Hindlimb muscle (tissue), 1 donor: ENCODE results near the gene PPP1R12B. TPM values are rescaled to one million over a fixed set of nuclear protein-coding genes. Genes with fewer than 3 reads are reported as not detected.
"Not testable (repeated sequence)": the region's sequence is repeated elsewhere in the genome, so short reads cannot be mapped to it uniquely, and the experiment has no call there.

Experiments
- DNase-seq: peaks from one replicate; pipeline ENCODE4 v3.0.0-alpha.2; 2013
- polyA plus RNA-seq: library from polyadenylated mRNA; unstranded; fragments of 120-200 nt; gene quantifications from one replicate; pipeline ENCODE4 v1.2.1, GENCODE V29; 2013; ENCODE audit not compliant: insufficient read length

The PPP1R12B gene
- polyA plus RNA-seq, 1 donor = 75.6 TPM

DNA sequence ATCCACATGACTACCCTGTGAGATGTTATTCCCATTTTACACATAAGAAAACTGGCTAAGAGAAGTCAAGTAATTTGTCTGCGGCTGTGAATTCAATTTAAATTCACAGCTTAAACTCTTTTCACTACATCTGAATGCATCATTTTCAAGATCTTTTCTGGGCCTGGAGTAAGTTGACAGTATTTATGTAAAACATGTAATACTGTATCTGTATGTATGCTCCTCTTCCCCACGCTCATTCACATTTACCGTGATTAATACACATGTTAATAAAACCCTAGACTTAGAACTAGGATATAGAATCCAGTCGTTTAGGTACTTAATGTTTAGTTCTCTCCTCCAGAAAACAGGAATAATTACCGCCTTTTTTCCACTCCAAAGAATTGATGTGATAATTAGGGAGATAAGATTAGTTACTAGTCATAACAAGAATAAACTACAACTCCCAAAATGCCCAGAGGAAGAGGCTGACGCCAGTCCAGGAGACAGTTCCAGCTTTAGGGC, 442 bp upstream of the PPP1R12B start:
- no peak for DNase-seq

DNA sequence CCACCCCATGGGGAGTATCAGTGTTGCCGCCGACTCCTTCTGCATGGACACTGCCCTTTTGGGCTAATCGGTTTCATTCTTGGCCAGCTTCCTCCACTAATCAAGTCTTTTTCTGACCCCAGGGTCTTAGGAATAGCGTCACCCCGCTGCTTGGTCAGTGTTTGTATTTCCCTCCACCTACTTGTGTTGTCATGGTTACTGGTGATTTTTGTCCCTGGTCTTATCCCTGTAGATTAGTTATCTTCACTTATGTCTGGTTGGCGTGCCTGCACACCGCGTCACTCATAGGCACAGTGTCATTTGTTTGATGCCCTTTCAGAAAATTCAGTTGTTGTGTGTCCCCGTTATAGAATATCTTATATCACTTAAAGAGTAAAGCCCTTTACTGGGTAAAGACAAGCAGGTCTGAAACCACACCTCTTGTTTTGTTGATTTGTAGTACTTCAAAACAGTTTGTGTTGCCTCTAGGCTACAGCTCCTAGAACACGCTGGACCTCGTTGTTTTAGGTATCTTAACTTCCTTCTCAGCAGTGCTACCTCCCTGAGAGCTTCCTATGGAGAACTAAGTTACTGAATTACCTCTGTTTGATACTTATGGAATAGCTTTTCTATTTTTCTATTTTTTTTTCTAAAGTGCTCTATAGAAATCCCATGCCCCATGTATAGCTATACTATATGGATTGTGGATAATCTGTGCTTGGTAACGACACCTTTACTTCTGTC, 868 bp downstream of the PPP1R12B start:
- DNase-seq = peak; percentile 40

DNA sequence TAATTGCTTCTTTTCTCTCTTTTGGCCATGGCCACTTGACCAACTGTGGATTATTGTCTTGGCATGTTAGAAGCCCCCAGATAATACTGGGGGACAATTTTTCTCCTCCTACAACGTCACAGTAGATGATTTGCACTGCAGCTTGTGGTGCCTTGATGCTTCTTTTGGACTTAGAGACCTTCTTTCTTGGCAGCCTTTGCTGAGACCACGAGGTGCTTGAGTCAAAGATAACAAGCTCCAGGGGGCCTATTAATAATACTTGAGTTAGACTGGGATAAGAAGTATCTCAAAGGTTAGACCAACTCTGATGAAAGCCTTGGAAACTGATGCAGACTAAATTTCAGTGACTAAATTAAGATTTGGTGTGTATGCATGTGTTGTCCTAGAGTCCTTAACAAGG, 3.2 kb downstream of the PPP1R12B start:
- DNase-seq = no peak

DNA sequence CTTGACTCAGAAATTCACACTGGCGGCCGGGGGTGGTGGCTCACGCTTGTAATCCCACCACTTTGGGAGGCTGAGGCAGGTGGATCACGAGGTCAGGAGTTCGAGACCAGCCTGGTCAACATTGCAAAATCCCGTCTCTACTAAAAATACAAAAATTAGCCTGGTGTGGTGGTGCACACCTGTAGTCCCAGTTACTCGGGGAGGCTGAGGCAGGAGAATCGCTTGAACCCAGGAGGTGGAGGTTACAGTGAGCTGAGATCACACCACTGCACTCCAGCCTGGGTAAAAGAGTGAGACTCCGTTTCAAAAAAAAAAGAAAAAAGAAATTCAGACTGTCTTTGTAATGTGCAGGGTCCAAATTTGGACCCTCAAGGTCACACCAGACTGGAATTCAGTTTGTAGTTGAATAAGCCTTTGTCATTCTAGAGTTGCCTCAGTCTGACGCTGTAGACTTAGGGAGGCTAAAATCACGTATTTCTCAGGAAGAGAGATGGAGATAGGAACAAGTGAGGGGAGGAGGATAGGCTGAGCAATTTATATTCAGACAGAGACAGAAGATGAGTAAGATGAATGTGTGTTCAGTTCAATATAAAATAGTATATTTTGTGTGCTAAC, 4.2 kb downstream of the PPP1R12B start:
- DNase-seq = not testable (repeated sequence)

DNA sequence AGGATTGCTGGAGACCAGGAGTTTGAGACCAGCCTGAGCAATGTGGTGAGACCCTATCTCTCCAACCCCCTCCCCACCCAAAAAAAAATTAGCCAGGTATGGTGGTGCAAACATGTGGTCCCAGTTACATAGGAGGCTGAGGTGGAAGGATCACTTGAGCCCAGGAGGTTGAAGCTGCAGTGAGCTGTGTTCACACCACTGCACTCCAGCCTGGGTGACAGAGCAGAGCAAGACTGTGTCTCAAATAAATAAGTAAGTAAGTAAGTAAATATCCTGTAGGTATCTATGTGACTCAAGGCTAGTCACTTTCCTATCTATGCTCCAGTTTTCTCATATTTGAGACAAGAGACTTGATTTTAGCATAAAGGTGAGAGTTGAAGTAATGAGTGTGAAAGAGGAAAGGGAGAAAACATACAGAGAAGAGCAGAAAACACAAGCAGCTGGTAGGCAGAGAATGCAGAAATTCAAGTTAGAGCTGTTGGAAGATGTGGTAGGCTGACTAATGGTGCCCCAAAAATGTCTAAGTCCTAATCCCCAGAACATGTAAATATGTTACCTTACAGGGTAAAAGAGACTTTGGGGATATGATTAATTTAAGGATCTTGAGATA, 7.5 kb downstream of the PPP1R12B start:
- no peak for DNase-seq

DNA sequence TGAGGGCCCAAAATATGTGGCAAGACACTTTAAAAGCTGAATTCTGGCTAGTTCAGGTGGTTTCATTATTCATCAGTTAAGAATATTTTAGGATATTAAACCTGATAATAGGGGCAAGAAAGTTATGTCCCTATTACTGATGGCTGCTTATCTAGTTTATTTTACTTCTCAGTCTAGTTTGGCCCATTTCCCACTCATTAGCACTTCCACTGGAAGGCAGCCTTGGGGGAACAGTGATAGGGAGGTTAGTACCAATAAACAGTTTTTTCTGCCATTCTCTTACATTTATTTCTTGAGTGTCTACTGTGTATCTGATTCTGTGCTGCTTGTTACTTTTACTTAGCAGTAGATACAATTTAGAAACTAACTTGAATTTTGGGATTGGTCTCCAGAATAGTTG, 9.0 kb downstream of the PPP1R12B start:
- DNase-seq = no peak

DNA sequence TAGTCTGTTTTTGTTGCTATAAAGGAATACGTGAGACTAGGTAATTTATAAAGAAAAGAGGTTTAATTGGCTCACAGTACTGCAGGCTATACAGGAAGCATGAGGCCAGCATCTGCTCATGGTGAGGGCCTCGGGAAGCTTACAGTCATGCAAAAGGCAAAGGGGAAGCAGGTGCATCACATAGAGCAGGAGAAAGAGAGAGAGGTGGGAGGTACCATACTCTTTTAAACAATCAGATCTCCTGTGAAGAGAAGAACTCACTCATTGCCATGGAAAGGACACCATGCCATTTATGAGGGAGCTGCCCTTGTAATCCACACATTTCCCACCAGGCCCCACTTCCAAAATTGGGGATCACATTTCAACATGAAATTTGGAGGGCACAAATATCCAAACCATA, 12.7 kb downstream of the PPP1R12B start:
- DNase-seq = no peak

DNA sequence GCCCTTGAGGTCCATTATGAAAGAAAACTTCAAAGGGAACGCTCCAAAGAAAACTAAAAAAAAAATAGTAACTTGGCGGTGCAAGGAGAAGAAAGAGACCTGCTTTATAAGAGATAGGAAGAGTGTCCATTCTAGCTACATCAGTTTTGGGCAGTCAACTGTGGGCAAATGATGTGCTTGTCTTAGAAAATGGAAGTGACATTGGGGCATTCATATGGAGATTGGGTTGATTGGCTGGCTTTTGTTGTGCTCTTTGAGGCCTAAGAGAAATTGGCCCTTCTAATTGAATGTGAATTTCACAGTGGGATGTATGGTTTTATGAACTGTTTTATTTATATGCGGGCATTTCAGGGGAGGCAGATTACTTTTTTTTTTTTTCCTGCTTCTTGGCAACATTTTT, 13.2 kb downstream of the PPP1R12B start:
- no peak for DNase-seq

DNA sequence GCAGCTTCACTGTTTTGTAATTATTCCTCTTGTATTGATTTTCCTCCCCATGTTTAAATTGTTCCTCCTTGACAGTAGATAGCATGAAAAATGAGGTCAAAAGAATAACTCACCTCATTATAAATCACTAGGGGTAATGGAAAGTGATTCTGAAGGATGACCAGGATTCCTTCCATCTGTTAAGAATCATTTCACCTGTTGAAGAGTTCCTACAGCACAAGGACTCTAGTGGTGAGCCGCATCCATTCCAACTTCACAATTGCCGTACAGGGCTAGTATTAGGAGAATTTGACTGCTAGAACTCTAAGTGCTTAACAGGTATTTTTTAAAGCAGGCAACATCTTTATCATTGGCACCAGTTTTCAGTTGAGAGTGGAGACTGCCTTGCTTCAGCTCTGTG, 13.7 kb downstream of the PPP1R12B start:
- no peak for DNase-seq

DNA sequence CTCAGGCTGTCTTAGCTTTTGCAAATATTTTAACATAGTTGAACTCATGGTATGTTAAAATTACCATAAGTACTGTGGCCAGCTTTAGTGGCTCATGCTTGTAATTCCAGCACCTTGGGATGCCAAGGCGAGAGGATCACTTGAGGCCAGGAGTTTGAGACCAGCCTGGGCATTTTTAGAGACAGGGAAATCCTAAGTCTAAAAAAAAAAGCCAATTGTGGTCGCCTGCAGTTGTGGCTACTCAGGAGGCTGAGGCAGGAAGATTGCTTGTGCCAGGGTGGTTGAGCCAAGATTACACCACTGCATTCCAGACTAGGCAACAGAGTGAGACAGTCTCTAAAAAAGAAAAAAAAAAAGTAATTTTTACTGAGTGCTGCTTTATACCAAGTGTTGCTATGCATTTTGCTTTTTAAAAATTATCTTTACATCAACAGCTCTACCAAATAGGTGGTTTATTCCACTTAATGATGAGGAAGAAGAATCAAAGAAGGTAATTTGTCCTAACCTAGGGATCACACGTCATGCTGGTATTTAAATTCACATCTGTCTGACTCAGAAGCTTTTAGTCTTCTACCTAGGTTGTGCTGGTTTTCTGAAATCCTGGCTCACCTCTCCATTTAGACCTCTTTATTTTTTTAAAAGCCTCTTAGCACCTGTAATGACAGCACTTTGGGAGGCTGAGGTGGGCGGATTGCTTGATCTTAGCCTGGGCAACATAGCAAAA, 16.8 kb downstream of the PPP1R12B start:
- no peak for DNase-seq

DNA sequence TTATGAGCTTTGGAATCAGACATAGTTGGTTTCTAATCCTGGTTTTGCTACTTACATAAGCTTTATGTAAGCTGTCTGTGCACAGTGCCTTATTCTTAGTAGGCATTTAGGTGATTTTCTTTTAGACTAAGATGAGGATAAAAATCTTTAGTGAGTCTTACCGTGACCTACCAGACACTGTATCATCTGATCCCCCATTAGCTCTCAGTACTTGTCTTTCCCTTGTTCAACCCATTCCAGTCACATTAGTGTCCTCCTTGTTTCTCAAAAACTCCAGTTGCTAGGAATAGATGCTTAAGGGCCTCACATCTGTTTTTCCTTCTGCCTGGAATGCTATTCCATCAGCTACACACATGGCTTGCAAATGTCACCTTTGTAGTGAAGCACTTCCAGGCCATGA, 18.8 kb downstream of the PPP1R12B start:
- no peak for DNase-seq

DNA sequence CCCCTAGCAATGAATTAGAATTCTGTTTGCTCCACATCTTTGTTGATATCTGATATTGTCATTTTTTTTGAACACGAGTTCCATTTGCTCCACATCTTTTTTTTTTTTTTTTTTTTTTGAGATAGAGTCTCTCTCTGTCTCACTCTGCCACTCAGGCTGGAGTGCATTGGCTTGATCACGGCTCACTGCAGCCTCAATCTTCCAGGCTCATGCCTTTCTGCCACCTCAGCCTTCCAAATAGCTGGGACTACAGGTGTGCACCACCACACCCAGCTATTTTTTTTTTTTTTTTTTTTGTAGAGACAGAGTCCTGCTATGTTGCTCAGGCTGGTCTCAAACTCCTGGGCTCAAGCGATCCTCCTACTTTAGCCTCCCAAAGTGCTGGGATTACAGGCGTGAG, 22.4 kb downstream of the PPP1R12B start:
- not testable (repeated sequence) for DNase-seq

DNA sequence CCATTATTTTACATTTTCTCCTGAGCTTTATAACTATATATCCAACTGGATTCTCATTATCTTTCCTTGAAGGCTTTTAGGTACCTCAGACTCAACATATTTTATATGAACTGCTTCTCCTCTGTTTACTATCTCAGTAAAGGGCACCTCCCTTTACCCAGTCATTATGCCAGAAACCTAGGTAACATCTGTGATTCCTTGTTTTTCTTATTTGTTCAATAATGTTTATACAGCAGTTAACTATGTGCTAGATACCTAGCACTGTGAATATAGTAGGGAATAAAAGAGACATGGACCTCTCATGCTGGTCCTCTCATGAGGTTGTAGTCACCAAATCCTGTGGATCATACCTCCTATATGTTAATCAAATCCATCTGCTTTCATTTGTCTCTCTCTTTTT, 25.6 kb downstream of the PPP1R12B start:
- no peak for DNase-seq

DNA sequence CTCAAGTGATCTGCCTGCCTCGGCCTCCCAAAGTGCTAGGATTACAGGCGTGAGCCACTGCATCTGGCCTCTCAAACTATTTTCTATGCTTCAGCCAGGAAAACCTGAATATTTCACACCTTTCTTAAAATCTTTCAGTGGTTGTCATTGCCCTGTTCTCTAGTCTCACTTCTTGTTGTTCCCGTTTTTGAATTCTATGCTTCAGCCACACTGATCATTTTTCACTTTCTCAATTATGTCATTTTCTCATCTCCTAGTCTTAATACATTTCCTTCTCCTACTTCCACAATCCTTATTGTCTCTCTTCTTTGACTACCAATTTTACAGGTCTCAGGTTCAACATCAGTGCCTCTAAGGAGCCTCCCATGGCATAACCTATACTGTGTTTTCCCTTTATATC, 26.7 kb downstream of the PPP1R12B start:
- DNase-seq = not testable (repeated sequence)

DNA sequence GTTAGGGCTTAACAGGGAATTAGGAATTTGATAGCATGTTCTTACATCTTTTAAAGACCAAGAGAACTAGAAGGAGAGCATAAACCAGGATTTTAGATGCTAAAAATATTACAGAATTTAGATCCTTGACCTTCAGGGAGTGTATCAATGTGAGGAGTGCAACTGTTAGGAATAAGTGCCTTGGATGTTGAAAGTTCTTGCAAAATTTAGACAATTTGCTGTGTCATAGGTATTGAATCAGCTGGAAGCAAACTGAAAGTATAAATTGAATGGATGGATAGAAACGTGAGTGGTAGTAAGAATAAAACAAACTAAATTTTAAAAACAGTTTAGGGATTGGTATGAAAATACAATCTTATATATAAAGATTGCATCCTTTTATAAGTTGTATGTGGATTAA, 27.7 kb downstream of the PPP1R12B start:
- no peak for DNase-seq

DNA sequence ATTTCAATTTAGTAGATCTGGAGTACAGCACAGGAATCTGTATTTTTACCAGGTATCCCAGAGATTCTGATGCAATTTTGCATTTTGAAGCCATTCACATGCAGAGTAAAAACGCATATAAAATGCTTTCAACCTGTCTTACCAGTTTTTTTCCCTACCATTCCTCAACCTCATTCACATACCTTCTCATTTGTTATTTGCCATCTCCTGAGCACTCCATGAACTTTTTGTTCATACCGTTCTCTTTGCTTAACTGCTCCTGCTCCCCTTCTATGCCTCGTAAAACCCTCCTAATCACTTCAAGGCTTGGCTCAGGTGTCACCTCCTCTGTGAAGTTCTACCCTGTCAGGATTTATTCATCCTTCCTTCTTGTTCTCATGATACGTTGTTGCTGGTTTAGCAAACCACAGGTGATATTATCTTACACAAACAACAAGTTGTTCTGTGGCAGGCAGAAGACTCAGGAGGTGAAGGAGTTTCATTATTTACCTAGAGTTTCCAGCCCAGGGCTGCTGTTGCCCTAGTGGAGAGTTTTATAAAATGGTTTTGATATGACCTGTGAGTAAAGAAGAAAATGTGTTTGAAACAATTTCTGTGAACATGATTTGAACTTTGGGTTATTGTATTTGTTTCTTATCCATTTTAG, 31.5 kb downstream of the PPP1R12B start:
- not testable (repeated sequence) for DNase-seq

DNA sequence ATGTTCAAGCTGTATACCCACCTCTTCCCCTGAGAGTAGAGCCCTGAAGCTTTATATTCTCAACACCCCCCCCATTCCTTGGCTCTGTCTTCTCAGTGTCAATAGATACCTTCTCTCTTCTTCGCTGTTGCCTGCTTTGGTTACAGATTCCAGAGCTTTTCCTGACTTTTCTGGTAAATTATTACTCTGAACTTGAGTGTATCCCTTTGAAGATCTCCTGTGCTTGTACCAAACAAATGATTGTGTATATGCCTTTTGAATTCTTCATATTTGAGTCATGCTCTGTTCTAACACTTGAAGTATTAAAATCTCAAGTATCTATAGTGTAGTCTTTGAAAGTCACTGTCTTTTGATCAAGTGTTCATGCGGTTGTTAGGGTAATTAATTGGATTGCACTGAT, 32.0 kb downstream of the PPP1R12B start:
- not testable (repeated sequence) for DNase-seq

DNA sequence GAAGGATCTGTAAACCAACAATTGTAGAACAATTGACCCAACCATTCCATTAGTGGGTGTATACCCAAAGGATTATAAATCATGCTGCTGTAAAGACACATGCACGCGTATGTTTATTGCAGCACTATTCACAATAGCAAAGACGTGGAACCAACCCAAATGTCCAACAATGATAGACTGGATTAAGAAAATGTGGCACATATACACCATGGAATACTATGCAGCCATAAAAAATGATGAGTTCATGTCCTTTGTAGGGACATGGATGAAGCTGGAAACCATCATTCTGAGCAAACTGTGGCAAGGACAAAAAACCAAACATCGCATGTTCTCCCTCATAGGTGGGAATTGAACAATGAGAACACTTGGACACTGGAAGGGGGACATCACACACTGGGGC, 33.4 kb downstream of the PPP1R12B start:
- DNase-seq = not testable (repeated sequence)

DNA sequence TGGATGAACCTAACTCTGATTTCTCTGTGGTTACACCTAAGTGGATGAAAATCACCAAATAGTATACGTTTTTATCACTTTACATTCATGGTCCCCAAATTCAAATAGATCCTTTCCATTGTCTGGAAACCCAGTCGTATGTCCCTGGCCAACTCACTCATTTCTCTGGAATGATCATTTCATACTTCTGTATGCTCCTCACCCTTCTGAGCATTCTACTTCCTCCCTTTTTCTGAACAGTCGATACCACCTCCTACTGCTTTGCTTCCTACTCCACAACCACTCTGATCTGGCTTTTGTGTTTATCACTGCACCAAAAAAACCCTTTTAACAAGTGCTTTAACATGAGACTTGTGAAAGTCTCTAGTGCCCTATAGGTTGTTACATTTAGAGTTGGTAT, 47.3 kb downstream of the PPP1R12B start:
- DNase-seq = not testable (repeated sequence)

DNA sequence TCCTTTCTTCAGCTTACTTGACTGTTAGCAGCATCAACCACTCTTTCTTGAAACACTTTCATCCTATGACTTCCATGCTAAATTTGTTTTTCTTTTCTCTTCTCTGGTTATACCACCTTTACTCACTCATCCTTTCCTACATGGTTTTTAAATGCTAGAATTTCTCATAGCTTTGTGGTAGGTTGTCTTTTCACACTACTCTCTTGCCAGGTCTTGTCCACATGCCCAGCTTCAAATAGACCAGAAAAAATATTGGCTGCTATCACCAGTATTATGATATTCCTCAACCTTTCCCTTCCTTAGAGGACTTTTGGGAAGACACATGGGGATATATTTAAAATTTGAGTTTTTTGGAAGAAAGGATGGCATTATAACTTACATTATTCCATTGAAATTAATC, 48.8 kb downstream of the PPP1R12B start:
- DNase-seq = no peak

DNA sequence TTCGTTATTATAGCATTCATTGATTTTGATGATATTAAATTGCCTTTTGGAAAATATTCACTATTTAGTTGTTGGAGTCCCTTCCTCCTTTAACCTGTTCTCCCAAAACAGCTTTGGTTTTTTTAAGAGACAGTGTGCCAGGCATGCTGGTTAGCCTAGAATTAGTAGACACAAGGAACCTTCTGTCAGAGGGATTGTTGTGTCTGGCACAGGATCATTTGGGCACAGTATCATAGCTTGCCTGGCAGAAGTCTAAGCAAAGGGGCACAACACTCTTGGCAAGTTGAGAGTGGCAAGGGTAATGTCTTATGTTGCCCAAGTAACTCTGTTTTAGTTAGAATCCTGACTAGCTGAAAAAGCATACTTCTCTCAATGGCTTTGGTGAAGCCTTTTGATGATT, 49.9 kb downstream of the PPP1R12B start:
- not testable (repeated sequence) for DNase-seq

DNA sequence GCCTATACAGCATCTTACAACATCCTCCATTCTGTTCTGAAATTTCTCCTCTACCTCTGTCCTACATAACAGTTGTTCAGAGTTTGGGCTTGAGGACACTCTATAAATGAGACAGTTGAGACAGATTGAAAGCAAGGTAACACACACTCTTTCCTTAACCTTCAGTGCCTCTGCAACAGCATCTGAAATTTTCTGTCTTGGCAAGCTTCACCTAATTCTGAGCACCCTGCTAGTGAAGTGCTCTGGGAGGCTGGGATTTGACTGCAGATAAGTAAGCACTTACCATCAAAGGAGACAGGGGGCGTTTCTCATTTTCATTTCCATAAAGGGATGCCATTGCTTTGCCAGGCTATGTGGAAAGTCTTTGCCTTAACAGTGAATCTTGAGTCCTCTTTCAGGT, 53.3 kb downstream of the PPP1R12B start:
- not testable (repeated sequence) for DNase-seq

DNA sequence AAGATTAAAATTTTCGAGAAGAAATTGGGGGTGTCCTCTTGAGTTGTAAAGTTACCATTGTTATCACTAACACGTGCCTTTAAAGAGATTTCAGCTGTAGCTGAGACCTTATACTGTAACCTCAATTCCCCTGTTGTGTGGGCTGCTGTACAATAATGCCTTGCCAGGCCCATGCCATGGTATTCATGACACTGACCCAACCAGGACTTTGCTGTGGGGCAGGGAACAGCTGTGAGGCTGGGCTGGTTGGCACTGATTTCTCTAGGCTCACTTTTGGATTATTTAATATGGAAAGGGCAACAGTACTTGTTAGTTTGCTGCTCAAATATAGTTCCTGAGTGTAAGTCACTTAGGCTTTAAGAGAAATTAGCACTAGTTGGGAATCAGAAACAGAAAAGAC, 54.9 kb downstream of the PPP1R12B start:
- not testable (repeated sequence) for DNase-seq
